Inferior parietal cortex (tissue), 1 donor: ENCODE data around the gene GFOD1.

ENCODE experiments used
- DNase-seq: peaks from one replicate; pipeline ENCODE4 v3.0.0-alpha.2; 2016; ENCODE audit errors: extremely low spot score

GFOD1 gene

DNA sequence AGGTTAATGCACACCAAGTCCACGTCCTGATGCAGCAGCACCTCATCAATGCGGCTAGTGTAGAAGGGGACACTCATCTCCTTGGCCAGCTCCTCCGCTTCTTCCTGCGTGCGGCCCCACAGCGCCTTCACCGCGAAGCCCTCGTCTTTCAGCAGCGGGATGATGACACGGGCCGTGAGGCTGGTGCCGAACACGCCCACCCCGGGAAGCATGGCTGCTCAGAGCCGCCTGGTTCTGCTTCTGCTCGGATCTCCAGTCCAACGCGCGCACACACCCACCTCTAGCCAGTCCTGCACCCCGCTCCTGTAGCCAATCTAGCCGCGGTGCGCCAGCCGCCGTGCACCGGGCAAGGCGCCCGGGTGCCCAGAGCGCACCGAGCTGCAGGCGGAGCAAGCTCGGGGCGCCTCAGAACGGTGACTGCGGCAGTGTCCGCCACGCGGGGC is 700 bp downstream of the GFOD1 start:
- DNase-seq, result no peak

DNA sequence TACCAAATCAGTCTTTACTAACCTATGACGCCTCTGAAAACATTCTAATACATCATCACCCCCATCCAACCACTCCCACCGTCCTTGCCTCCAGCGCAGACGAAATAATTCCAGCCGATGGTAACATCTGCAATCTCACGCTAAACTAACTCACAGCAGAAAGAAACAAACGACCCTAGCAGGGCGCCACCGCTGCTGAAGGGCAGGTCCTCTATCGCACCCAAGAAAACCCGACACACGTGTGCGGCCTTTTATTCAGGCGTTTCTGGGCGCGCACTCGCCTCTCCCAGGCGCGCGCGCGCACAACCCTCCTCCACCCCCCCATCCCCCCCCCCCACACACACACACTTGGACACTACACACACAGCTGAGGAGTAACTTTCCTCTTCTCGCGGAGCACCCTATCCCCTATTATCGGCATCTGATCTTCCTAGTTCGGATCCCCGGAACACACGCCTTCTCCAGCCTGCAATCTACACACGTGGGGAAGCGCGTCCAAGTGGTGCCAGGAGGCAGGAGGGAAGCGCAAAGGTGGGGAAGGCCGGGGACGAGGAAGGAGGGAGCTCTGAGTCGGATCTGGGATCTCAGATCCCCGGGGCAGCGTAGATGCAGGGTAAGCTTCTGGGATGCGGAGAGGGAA is 1.4 kb downstream of the GFOD1 start:
- no peak for DNase-seq

DNA sequence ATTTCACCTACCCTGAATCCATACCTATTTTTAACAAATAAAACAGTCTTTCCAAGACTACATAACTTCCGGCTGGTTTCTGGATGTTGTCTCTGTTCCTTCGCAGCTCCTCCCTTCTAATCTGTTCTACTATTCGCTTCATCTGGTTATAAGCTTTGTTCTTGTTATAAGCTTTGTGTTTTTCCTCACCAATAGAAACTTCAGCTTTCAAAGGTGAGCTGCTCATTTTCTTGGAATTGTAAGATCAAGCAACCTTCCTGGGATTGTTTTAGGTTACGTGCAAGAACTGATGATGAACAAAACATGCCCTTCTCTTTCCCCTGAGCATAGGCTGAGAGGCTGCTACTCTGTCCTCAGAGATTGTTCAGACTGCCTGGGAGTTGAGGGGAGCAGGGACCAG is 2.1 kb downstream of the GFOD1 start:
- DNase-seq, result no peak

DNA sequence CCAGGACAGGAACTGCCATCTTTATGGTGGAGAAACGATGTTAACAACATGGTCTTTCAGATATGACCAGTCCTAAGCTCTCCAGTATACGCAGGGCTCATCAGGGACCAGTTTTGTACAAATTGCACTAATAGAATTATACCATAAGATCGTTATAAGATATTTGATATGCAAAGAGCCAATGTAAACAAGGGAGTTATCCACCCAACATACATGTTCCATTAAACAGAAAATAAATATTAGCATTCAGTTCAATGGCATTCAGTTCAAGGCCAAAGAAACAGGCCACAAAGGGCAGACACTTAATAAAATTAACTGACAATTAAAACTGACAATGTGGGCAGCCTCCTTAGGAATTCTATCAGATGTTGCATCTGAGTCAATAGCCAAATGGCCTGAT is 2.6 kb downstream of the GFOD1 start:
- no peak for DNase-seq

DNA sequence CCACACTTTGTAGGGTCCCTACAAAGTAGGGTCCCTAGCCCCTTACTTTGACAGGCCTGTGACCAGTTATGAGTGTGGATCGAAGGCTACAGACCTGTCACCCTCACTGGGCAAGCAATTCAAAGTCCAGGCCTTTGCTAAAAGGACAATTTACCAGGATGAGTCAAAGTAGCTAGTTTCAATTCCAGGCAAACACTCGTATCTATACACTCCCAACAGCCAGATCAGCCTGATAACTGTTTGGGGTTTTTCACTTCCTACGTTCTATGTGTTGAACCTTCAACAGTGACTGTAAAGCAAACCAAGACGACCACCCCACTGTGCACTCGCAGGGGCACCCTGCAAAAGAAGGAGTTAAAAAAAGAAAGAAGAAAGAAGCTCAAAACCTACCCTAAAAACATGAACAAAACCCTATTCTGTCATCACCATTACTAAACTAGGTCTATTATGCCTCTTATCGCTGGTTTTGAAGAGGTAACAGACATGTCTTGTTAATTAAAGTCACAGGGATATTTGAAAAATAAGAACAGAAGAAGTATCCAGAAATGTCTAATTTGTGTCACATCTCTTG is 3.2 kb downstream of the GFOD1 start:
- no peak for DNase-seq

DNA sequence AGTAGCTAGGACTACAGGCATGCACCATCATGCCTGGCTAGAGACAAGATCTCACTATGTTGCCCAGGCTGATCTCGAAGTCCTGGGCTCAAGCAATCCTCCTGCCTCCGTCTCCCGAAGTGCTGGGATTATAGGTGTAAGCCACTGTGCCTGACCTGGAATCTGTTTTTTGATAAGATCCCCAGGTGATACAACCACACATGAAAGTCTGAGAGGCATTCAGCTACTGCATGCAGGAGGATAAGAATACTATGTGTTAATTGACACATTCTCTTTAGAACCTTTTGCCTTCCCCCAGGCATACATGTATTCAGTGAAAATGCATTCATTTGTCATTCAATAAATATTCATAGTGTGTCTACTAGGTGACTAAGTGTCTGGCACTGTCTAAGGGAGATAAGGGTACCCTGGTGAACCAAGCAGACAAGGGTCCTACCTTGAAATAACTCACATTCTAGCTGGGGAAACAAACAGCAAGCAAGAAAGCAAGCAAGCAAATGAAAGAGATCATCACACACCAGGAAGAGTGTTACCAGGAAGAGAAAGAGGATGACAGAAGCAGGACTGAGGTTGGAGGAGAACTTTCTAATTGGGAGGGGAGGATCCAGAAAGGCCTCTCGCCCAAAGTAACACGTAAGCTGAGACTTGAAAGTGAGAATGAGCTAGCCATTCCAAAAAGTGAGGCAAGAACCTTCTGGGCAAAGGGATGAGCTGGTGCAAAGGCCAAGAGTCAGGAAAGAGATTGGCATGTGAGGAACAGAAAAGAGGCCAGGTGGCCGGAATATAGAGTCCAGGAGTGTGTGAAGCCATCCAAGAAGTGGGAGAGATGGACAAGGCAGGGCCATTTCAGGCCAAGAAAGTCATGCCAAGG is 6.5 kb downstream of the GFOD1 start:
- no peak for DNase-seq

DNA sequence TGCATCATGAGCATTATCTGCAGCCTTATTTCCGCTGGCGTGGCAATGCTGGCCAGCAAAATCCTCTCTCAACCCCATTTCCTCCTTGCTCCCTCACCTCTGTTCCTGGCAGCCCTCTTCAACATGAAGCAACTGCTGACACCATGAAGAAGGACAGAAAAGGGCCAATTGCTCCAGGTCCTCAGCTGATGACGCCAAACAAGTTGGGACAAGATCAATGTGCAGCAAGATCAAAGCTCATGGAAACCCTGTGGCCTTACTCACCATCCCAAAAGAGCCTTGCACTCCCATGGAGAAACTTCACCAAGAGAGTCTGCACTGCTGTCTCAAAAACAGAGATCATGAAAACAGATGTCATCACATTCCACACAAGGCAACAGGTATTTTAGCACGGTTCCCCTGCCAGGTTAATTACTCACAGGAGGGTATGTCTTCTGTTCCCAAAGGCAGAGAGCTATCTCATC is 7.4 kb downstream of the GFOD1 start:
- DNase-seq, result no peak

DNA sequence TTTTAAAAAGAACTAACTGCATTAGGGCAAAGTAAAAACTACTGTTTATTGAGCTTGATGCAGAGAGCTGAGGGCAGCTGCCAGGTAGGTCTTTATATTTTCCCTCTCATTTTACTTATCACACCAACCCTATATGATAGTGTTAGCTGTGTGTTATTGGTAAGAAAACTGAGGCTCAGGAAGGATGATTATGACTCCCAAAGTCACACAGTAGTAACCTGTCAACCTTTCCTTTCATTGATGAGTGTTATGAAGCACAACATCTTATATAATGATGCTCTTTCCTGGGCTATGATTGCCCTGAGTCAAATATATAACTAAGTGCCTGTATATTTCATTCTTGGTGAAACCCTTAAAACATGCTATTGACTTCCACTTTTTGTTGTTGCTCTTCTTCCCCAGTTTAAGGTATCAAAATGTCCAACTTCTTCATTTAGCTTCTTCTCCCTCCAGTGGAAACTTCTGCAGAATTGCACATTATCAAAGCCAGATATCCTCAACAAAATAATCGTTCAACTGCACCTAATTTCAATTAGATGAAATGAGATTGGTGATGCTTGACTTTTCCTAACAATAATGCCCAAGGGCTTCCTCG is 8.1 kb downstream of the GFOD1 start:
- no peak for DNase-seq

DNA sequence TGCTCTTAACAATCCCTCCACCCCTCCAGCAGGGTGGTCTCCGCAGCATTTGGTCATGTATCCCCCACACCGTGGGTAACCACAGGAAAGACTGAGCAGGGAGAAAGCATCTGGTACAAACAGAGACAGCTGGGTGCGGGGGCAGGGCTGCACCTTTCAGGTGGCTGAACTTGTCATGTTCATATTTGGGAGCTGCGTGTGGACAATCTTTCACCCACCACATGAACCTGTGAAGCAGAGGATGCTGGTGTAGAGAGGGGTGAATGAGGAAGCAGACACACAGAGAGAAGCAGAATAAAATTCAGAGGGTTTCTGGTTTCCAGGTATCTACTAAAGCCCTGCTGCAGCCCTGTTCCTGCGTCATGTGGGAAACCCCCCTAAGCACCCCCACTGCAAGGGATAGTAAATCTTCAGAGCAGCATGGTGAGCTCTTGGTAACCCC is 8.9 kb downstream of the GFOD1 start:
- no peak for DNase-seq

DNA sequence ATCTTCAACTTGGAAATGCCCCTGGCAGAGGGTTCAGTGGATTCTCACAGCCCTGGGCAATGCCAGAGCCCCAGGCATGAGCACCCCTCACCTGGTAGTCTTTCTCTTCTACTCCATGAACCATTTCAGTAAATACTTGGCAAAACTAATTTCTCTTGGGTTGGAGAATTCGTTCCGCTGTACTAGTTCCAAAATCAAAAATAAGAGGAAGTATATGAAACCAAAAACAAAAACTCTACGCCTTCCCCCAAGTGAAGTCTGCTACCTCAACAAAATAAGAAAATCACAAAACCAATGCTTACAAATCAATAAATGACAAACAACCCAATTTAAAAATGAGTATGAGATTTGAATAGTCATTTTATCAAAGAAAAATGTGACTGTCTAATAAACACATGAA is 12.6 kb downstream of the GFOD1 start:
- no peak for DNase-seq

DNA sequence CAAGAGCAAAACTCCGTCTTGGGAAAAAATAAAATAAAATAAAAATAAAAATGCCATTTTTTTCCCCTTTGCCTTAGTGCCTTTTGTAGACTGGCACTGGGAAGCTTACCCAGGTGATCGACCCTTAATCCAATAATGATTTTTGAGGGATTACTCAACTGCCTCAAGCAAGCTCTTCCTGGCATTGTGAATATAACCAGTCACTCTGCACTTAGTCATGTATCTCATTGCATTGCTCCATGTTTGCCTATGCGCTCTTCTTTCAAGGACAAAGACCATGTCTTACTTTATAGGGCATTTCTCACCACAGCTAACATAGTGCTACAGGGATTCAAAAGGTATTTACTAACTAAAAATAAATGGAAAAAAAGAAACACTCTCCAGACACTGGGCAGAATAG is 13.0 kb downstream of the GFOD1 start:
- DNase-seq, result no peak

DNA sequence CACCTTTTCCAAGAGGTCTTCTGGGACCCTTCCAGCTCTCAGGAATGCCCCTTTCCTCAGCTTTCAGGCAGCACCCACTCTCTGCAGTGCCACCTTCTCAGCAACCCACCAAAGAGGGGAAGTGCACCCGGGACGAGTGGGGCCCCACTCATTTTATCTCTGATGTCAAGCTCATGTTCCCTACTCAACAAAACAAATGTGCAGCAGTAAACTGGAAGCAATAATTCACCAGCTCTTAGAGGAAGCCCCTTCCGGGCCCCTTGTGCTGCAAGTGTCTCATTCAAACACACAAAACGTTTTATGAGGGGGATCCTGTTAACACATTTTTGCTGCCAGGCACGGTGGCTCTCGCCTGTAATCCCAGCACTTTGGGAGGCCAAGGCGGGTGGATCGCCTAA is 13.6 kb downstream of the GFOD1 start:
- no peak for DNase-seq

DNA sequence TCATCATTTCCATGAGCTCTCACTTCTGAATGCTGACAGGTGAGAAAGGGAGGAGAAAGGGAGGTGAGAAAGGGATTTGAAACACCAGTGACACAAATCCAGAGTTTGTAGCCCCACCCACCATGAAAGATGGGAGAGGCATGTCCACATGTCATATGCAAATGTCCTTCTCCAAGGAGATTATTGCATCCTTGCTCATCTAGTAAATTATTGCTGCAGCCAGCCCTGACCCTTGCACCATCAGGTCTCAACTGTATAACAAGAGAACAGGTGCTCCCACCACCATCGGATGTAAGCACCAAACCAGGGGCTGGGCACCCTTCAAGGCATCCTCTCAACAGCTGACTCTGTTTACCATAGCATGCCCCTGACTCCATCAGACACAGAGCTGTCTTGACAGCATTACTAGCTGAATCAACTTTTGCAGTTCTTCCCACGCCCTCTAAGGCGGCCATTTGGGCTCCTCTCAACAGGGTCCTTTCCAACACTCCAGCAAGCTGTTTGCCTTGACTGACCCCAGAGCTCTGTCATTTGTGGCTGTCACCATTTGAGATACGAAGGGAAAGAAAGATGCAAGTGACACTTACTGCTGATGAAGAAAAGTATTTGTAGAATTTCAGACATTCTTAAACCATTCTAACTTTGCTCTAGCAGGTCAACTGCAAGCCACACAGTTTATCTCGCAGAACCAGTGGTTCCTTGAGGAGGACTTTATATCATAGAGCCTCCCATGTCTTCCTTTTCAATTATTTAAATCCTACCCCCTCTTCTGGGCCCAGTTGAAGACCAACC is 14.2 kb downstream of the GFOD1 start:
- DNase-seq, result no peak

DNA sequence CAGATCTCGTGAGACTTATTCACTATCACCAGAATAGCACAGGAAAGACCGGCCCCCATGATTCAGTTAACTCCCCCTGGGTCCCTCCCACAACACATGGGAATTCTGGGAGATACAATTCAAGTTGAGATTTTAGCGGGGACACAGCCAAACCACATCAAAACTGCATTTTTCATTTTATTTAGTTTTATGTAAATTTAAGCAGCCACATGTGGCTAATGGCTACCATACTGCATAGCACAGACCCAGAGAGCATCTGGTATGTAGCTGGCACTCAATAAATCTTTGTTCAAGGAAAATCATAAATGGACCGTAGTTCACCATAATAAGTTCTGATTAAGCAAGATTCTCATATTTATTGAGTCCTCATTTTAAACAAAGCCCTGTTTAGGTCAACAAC is 15.3 kb downstream of the GFOD1 start:
- DNase-seq, result no peak

DNA sequence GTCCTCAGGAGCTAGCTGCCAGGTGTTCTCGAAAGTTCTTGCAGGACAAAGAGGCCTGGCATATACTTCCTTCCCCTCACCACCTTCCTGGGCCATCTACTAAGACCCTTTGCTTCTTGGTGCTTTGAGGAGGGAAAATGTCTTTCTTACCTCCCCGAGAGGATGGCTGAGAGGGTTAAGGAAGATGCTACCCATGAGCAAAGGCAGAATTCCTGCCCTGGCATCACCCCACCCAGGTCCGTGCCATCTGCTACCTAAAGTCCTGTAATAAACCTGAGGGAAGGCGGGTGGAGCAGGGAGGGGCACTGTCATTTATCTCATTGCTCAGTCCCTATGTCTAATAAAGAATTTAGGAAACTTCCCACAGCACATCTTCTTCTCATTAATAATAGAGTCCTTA is 16.2 kb downstream of the GFOD1 start:
- no peak for DNase-seq

DNA sequence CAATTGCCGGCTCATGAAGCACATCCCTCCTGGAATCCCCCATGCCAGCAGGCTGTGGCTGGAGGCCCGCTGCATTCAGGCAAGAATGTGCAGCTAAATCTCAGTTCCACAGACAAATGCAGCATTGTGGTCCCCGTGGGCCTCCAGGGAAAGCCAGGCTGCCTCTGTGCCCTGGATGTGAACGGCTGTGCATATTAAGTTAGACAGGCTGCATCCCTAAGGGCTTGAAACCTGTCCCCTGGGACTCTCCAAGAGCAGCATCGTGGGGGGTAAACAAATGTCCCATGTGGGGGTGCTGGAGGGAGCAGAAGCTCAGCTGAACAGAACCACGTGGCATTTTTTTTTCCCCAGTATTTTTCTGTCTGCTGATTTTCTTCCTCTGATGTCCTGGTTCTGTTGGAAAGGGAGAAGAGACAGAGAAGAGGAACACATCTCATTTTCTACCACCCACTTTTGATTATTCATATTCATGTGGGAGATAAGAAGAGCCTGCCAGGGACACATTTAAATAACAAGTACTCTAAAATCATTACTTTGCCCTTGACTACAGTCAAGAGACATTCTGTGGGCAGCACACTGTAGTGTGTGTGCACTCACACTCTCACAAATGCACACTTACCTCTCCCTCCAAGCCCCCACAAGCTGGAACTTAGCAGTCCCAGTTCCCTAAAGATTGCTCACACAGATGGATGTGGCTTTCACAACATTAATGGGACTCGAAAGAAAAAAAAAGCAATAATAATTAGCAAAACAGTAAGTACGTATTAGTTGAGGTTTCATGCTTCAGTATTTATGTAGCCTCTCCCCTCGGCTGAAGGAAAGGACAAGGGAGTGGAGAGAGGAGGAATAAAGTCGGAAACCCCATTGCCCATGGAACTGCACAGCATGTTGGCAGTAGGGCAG is 16.9 kb downstream of the GFOD1 start:
- DNase-seq, result peak; percentile 73

DNA sequence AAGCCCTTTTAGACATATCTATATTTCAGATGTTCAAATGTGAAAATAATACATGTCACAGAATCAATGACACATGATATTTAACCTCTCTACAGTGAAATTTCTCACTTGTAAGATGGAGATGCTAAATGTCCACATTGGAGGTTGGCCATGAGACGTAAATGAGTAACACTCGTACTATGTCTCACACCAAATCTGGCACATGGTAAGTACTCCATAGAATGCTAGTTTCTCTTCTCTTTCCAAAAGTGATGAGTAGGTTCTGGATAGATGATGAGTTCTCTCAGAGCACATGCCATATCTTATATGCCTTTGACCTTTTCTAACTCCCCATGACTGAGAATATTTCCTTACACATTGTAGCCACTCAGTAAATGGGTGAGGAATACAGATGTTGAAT is 17.7 kb downstream of the GFOD1 start:
- DNase-seq, result peak; percentile 44

DNA sequence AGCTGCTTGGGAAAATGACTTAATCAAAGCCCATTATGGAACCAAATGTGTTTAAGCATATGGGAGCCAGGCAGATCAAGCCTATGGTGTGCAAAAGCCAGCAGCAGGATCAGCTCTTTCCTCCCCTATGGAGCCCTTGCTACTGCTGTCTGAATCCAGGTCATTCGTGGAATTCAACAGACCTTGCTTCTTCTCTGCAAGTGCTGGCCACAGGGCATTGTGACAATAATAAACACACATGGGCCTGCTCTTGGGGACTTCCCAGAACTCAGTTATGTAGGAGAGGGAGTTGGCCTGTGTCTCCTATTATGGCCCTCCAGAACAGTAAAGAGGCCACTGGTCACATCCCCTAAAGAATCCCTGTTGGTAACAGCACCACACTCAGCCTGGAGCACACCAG is 18.6 kb downstream of the GFOD1 start:
- DNase-seq, result no peak

DNA sequence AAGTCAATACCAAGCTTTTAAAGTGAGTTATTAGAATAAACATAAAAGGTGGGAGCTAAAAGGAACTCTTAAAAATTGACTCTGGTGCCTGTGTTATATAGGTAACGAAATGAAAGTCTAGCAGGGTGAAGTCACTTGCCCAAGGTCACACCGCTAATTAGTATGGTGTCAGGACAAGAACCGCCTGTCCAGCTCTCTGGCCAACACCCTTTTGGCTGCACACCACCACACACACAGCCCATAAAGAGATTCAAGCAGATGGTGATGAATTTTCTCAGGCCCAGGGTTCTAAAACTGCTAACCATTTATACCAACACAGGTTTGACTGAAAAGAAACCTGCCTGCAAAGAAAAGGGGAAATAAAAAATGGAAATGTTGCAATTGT is 20.2 kb downstream of the GFOD1 start:
- no peak for DNase-seq

DNA sequence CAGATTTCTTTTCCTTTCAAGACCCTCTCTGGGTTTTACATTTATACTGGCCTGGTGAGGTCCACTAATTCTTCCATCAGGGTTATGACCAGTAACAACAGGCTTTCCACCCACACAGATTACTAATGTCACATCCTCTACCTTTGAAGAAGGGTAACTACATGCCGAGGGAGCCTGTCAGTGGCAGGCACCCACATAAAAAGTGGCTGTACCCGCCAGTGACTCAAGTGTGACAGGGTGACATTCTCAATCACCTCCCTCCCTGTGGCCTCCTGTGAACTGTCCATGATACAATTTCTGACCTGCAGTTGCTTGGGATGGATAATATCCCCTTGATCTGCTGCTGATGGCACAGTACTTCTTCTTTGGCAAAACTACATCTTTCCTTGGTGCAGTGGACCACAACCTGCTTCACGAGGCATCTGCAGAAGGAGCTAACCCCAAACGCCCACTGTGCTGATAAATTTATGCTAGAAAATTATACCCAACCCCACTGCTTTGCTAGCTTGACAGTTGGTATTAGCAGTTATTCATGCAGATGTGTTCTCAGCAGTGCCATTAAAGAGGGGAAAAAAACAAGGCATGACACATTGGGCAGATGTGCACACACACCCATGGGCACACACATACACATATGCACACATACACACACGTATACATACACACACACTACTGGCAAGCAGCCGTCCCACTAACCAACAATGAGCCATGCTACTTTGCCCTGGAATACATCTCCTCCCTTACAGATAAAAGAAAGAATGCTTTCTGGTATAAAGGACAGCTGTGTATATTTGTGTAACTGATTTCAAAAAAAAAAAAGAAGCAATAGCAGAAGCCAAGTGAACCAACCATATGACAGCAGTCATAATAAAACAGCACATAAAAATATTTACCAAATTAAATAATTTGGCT is 20.8 kb downstream of the GFOD1 start:
- DNase-seq, result no peak
